ENCODE data around the gene YIF1A. TPM values are rescaled to one million over a fixed set of nuclear protein-coding genes. Genes with fewer than 3 reads are reported as not detected.

YIF1A gene
- polyA plus RNA-seq, 1 donor (not counting 4 experiments of a cell fraction or from before 2014, with no cell fraction given) = 80.3 TPM

DNA sequence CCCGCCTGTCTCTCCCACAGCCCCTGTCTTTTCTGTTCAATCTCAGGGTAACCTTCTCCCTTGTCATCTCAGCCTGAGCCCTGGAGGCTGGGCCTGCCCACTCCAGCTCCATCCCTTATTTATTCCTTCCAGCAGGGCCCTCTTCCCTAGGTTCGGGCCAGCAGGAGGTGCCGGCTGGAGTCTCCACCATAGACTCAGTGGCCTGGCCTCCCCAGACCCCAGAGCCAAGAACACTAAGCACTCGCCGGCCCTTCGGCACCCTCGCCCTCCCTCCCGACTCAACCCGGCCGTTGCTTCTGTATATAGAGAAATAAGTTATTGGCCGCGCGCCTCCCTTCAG lies 21.9 kb downstream of the YIF1A start:
- Histone ChIP-seq H4K20me1 (ENCODE audit: control insufficient read depth, extremely low read depth, insufficient read depth, low read length) (peaks cover 7% of the 10 kb centered on the region), H3K36me3 (ENCODE audit: control insufficient read depth in 2 of 2, extremely low read depth in 1 of 2, insufficient read depth in 2 of 2, low read length in 2 of 2) (peaks cover 32 to 35% of the 10 kb centered on the region in 2 experiments), H3K9ac (ENCODE audit: control insufficient read depth, extremely low read depth, insufficient read depth, low read length) (no peak overlapping the region), H3K9me1 (ENCODE audit: control insufficient read depth, extremely low read depth, insufficient read depth, low read length) (no peaks in the 10 kb centered on the region), H3K4me3 (ENCODE audit: control insufficient read depth in 2 of 3, extremely low read depth in 1 of 3, insufficient read depth in 2 of 3, low read depth in 1 of 3, low read length in 3 of 3) (peak overlapping the region; percentile 35 to 91 (median 56)), H2AFZ (ENCODE audit: control insufficient read depth, low read length) (no peak overlapping the region), H3K9me3 (ENCODE audit: control insufficient read depth, low read depth, low read length) (no peaks in the 10 kb centered on the region), H3K4me2 (ENCODE audit: control insufficient read depth, extremely low read depth, insufficient read depth, low read depth, low read length) (peak overlapping the region; percentile 99), H3K79me2 (ENCODE audit: control insufficient read depth, insufficient read depth, low read length) (peaks cover 29% of the 10 kb centered on the region), H3K27ac (ENCODE audit: control insufficient read depth, insufficient read depth, low read length) (peak overlapping the region; percentile 14), H3K4me1 (ENCODE audit: control insufficient read depth, extremely low read depth, insufficient read depth, low read length) (peaks cover 9% of the 10 kb centered on the region), H3K27me3 (ENCODE audit: control insufficient read depth, extremely low read depth, insufficient read depth, low read length) (no peaks in the 10 kb centered on the region)
- DNase-seq (ENCODE audit: low read depth, low spot score) (no peak), FAIRE-seq (no peak)
- dilution Hi-C loops (cut with MboI; ENCODE audit: extremely low pct_ligation_motif_present, low sequenced_read_pairs) = no loop called here
- no peak for TF ChIP-seq EZH2 (IDR thresholded peaks at IDR 0.05; ENCODE audit: low read length)
- TF ChIP-seq, protein P1, sequence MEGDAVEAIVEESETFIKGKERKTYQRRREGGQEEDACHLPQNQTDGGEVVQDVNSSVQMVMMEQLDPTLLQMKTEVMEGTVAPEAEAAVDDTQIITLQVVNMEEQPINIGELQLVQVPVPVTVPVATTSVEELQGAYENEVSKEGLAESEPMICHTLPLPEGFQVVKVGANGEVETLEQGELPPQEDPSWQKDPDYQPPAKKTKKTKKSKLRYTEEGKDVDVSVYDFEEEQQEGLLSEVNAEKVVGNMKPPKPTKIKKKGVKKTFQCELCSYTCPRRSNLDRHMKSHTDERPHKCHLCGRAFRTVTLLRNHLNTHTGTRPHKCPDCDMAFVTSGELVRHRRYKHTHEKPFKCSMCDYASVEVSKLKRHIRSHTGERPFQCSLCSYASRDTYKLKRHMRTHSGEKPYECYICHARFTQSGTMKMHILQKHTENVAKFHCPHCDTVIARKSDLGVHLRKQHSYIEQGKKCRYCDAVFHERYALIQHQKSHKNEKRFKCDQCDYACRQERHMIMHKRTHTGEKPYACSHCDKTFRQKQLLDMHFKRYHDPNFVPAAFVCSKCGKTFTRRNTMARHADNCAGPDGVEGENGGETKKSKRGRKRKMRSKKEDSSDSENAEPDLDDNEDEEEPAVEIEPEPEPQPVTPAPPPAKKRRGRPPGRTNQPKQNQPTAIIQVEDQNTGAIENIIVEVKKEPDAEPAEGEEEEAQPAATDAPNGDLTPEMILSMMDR (optimal IDR thresholded peaks at IDR 0.05 in 1 of 3, IDR thresholded peaks at IDR 0.05 in 1 of 3, conservative IDR thresholded peaks at IDR 0.05 in 1 of 3; ENCODE audit: extremely low read depth in 1 of 3, insufficient read depth in 2 of 3, low read length in 3 of 3) = no peak

DNA sequence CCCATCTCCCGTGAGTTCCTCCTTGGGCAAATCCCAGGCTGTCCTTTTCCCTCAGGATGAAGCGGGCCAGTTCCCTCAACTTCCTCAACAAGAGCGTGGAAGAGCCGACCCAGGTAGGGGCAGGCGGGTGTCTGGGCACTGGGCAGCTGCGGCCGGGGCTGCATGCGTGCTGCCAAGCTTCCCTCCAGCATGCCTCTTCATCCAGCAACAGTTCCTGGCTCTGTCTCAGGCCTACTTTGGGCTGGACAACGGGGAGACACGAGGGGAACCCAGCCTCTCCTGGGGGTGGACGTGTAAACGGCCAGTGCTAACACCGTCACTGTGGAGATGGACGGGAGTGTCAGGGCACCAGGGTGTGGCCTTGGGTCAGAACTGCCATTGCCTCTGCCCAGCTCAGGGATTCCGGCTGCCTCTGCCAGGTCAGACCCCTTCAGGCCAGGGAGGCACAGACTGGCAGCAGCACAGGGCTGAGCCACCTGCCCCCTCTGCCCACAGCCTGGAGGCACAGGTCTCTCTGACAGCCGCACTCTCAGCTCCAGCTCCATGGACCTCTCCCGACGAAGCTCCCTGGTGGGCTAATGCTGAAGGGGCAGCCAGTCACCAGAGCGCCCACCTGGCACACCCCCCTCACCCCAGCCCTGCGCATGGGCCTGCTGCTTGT lies 22.4 kb downstream of the YIF1A start:
- DNase-seq (ENCODE audit: low read depth, low spot score) (no peak), FAIRE-seq (no peak)
- TF ChIP-seq, protein P1 (optimal IDR thresholded peaks at IDR 0.05 in 1 of 3, IDR thresholded peaks at IDR 0.05 in 1 of 3, conservative IDR thresholded peaks at IDR 0.05 in 1 of 3; ENCODE audit: extremely low read depth in 1 of 3, insufficient read depth in 2 of 3, low read length in 3 of 3) = no peak
- TF ChIP-seq EZH2 (IDR thresholded peaks at IDR 0.05; ENCODE audit: low read length) = no peak
- peaks cover 24% of the 10 kb centered on the region for H3K79me2 ChIP-seq (ENCODE audit: control insufficient read depth, insufficient read depth, low read length)
- H3K4me2 ChIP-seq (ENCODE audit: control insufficient read depth, extremely low read depth, insufficient read depth, low read depth, low read length) = no peak overlapping the region
- H2AFZ ChIP-seq (ENCODE audit: control insufficient read depth, low read length) = no peak overlapping the region
- dilution Hi-C loops (cut with MboI; ENCODE audit: extremely low pct_ligation_motif_present, low sequenced_read_pairs) = no loop called here
- no peaks in the 10 kb centered on the region for H3K9me1 ChIP-seq (ENCODE audit: control insufficient read depth, extremely low read depth, insufficient read depth, low read length)
- no peak overlapping the region for H3K4me3 ChIP-seq (ENCODE audit: control insufficient read depth in 2 of 3, extremely low read depth in 1 of 3, insufficient read depth in 2 of 3, low read depth in 1 of 3, low read length in 3 of 3)
- H3K9ac ChIP-seq (ENCODE audit: control insufficient read depth, extremely low read depth, insufficient read depth, low read length) = no peak overlapping the region
- H3K4me1 ChIP-seq (ENCODE audit: control insufficient read depth, extremely low read depth, insufficient read depth, low read length) = peaks cover 9% of the 10 kb centered on the region
- peaks cover 2% of the 10 kb centered on the region for H4K20me1 ChIP-seq (ENCODE audit: control insufficient read depth, extremely low read depth, insufficient read depth, low read length)
- H3K9me3 ChIP-seq (ENCODE audit: control insufficient read depth, low read depth, low read length) = no peaks in the 10 kb centered on the region
- H3K27me3 ChIP-seq (ENCODE audit: control insufficient read depth, extremely low read depth, insufficient read depth, low read length) = no peaks in the 10 kb centered on the region
- H3K27ac ChIP-seq (ENCODE audit: control insufficient read depth, insufficient read depth, low read length) = no peak overlapping the region
- peaks cover 32 to 35% of the 10 kb centered on the region in 2 experiments for H3K36me3 ChIP-seq (ENCODE audit: control insufficient read depth in 2 of 2, extremely low read depth in 1 of 2, insufficient read depth in 2 of 2, low read length in 2 of 2)
